Measurements from ENCODE around the gene NPLOC4.

NPLOC4 gene

DNA sequence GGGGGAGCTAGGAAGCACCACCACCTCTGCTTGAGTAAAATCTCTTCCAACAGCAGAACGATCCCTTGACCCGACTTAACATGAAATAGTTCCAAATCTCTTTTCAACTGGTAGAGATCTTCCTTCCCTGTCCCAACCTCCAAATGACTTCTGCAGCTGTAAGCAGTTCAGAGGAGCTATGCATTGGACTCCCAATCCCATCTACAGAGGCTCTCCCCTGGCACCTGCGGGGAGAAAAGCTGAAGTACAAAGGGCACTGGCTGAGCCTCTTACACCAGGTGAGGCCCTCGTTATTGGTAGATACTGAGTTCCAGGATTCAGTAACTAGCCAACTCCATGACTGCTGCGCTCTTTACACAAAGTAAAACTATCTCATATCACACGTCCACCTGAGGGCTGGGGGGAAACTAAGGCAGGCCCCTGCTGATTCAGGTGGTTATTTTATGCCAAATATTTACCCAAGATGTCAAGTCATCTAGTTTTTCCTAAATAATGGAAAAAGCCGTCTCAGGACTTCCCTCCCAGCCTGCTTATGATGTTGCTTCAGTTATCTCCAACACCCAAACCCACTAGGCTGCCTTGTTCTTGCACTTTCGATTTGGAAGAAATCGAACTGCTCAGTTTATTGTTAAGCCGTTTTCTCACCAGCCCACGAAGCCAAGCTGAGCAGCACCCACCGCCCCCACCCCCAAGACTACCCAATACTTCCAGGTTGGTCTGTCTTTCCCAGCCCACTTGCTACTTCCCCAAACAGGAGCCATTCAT is 127.5 kb downstream of the NPLOC4 start:
- peak in 1 of 51 donors; percentile 24 for DNase-seq

DNA sequence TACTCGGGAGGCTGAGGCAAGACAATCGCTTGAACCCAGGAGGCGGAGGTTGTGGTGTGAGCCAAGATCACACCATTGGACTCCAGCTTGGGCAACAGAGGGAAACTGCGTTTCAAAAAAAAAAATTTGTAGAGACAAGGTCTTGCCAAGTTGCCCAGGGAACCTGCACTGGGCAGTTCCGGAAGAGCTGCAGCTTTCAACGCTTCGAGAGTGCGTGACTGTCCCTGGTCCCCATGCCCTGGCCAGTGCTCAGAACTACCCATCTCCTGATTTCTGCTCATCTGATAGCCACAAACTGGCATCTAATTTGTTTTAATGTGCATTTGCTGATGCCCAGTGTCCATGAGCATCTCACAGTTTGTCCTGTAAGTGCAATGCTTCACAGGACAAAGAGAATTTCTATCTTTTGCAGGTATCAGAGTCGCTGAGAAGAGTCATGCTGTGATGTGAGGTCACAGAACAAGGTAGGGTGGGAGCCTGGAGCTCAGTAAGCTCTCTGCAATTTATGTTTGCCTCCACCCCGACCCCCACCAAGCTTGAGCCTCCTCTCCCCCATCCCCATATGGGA is 128.2 kb downstream of the NPLOC4 start:
- no peak for DNase-seq
